NCI-H1436 (cell line): Measurements from ENCODE around the gene ASPHD1.
A peak's percentile ranks its signal among the peaks of the same experiment; 100 is the strongest.
"Not testable (repeated sequence)": the region's sequence is repeated elsewhere in the genome, so short reads cannot be mapped to it uniquely, and the experiment has no call there.

Experiments
- DNase-seq: peaks from one replicate; lab custom pipeline; 2025; lab: John Stamatoyannopoulos, UW

The ASPHD1 gene, protein sequence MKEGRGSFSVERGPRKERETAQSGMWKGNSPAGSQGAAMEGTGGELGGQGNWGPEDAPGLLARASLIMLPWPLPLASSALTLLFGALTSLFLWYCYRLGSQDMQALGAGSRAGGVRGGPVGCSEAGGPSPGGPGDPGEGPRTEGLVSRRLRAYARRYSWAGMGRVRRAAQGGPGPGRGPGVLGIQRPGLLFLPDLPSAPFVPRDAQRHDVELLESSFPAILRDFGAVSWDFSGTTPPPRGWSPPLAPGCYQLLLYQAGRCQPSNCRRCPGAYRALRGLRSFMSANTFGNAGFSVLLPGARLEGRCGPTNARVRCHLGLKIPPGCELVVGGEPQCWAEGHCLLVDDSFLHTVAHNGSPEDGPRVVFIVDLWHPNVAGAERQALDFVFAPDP

GRCh38 chr16:29900102-29900887 is at the start of gene ASPHD1:
ASPHD1 (plus strand) TSS chr16:29900488; CDS start chr16:29900972, 484 bp downstream.
- peak; percentile 62 for DNase-seq

DNA sequence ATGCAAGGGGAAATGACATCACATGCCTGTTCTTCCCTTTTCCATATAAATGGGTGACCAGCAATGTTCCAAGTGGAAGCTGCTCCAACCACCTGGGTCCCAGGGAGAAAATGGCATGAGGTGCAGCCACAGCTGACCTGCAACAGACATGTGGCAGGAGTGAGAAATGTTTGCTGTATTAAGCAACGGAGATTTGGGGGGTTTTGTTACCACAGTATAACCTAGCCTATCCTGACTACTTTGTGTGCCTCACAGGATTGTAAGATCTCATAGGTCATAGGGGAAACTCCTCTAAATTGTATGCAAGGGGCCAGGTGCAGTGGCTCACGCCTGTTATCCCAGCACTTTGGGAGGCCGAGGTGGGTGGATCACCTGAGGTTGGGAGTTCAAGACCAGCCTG is 49.3 kb upstream of the ASPHD1 start:
- DNase-seq = no peak

DNA sequence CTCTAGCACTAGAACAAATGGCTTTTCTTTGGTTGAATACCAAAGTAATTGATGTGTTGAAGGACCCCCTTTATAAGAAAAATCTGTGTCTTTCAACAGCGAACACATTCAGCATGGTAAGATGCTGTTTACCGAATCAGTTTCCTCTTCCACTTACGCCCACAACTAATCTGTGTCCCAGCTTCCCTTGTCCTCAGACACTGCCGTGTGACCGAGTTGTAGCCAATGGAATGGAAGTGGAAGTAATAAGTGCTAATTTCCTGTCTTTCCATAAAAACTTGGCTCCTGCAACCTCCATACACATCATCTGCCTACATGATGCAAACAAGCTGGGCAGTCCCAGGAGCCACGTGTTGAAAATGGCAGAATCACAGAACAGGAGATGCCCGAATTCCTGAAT is 47.6 kb upstream of the ASPHD1 start:
- no peak for DNase-seq

GRCh38 chr16:29854520-29855100 is 45.7 kb upstream of the ASPHD1 start:
- no peak for DNase-seq

GRCh38 chr16:29857133-29857760 is 43.0 kb upstream of the ASPHD1 start:
- DNase-seq = no peak

DNA sequence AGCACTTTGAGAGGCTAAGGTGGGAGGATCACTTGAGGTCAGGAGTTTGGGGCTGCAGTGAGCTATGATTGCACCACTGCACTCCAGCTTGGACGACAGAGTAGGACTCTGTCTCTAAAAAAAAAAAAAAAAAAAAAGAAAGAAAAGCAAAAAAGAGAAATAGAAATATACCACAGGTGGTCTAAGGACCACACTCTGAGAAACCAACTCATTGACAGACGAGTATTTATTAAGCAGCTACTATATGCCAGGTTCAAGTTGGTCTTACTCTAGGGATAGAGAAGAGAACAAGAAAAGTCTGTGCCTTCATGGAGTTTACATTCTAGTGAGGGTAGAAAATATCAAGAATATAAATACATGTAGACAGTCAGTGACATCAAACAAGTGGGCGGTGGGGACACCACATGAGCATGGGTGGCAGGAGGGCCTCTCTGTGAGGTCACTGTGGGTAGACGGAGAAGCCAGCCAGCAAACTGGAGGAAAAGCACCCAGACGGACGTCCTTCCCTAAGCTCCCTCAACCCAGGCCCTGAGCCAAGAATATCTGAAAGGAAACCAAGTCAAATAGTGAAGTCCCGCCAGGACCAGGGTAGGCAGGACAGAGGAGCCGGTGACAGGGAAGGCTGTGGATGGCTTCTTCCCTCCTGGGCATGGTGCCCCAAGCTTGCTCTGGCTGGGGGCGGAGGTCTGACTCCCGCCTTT is 42.0 kb upstream of the ASPHD1 start:
- no peak for DNase-seq

- no peak for DNase-seq
These were observed 41.3 kb upstream of the ASPHD1 start for GRCh38 chr16:29858974-29859373.

GRCh38 chr16:29860218-29860617 is 40.1 kb upstream of the ASPHD1 start:
- no peak for DNase-seq

DNA sequence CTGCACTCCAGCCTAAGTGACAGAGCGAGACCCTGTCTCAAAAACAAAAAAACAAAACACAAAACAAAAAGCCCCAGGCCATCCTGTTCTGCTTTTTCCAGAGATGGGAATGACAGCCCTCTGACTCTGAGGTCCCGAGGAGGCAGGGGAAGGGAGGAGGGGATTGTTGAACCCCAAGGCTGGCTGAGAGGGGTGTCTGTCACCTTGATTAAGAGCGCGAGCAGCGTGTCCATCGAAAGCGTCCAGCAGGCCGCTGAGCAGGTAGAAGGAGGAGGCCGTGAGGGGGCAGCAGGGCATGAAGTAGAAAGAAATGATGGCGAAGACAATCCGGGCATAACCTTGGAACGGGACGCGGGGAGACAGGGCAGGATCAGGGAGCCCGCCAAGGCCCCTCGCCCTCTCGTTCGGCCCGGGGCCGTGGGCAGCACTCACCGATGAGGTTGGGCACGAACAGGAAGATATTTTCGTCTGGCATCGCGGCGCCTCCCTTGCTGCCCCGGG is 37.9 kb upstream of the ASPHD1 start:
- DNase-seq = no peak

DNA sequence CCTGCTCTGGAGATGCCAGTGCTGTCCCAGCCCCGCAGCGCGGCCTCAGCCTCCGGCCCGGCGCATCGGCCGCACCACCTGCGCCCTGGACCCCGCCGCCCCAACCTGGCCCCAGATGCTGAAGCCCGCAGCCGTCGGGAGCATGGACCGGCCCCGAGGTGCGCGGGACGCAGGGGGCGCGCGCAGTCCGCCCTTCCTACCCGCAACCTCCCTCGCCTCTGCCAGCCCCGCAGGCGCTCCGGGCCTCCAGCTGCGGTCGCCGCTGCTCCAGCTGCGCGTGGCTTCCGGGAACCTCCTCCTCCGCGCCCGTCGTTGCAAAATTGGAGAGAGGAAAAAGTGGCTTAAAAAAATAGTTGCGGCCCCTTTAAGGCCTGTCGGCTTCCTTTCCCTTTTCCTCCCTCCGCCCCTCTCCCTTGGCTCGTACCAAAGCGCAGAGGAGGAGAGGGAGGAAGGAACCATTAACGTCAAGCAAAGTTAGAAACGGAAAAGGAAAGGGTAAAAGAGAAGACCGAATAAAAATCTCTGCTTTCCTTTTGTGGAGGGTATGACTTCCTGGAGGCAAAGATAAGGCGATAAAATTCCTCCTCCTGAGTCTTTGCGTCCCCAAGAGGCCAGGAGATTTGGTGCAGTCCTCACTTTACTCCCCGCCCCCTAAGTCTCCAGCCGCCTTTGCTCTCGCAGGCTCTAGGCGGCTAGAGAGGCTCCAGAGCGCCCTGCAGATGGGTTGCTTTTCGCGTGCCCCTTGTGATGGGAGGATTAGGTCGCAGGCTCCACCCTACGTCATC is 37.2 kb upstream of the ASPHD1 start, which contains the start of gene CDIPT:
CDIPT (minus strand) TSS at position 343 of the 785 bp plus-strand sequence. CDS start 369 bp downstream, outside the sequence.
- DNase-seq = peak; percentile 95

- DNase-seq = no peak
These were observed 36.7 kb upstream of the ASPHD1 start for GRCh38 chr16:29863669-29863984.

DNA sequence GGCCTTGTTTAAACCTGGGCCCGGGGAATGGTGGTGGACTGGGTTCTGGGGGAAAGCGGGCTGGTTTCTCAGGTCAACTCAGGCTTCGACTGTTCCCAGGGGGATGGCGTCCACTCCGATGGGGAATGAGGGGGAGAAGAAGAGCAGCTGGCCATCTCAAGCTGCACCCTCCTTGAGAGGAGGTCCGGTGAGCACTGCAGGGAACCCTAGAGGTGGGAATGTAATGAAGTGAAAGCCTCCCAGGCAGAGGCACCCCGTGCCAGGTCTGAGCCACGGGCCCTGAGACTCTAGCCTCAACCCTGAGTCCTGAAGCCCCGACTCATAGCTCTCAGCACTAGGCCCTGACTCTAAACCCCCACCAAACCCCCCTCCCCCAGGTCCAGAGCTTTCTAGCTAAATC is 36.1 kb upstream of the ASPHD1 start:
- no peak for DNase-seq

DNA sequence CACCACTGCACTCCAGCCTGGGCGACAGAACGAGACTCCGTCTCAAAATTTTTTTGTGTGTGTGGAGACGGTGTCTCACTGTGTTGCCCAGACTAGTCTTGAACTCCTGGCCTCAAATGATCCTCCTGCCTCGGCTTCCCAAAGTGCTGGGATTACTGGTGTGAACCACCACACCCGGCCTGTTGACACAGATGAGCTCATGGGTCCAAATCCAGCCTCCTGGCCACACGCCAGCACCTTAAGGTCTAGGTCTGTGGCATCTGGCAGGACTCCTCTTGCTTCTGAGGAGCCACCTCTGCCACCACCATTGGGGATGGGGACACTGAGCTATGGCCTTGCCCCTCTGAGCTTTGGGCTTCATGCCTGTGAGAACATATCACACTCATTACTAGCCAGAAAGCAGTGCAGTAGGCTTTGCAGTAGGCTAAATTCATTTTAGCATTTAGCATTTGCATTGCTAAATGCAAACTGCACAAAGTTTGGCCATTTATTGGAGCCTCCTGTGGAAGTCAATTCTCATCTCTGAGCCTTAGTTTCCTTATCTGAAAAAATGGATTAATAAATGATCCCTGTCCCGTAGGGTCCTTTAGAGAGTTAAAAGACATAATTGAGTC is 31.8 kb upstream of the ASPHD1 start:
- no peak for DNase-seq

DNA sequence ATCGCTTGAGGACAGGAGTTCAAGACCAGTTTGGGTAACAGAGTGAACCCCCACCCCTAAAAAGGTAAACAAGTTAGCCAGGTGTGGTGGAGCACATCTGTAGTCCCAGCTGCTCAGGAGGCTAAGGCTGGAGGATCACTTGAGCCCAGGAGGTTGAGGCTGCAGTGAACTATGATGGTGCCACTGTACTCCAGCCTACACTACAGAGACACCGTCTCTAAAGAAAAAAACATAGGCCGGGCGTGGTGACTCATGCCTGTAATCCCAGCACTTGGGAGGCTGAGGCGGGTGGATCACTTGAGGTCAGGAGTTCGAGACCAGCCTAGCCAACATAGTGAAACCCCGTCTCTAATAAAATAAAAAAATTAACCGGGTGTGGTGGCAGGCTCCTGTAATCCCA is 31.2 kb upstream of the ASPHD1 start:
- DNase-seq = not testable (repeated sequence)

DNA sequence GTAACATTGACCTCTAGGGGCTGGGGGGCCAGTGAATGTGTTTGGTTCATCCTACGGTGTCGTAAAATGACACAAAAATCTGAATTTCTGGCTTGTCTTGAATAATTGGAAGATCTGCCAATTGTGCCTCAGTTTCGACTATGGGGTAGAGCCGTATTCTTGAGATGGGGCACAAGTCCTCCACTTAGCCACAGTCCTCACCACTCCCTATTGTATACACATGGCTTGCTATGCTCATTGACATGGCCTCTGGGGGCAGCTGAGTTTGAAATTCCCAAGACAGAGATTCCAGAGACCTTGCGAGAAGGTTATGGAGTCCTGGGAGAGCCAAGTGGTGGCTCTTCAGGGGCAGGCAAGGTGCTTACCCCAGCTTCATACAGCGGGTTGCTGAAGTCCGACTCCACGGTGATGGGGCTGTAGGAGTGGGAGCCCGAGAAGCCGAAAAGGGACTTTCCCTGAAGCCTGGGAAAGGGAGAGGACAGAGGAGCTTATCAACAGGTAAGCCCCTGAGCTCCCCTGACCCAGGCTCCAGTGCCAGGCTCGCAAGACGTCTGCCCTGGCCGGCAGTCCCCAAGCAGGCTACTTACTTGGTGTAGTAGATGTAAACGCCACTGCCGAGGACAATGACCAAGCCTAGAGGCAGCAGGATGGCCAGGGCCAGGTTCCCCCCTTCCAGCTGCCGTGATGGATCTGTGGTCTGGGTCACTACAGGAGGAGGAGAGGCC is 28.3 kb upstream of the ASPHD1 start:
- DNase-seq = no peak

DNA sequence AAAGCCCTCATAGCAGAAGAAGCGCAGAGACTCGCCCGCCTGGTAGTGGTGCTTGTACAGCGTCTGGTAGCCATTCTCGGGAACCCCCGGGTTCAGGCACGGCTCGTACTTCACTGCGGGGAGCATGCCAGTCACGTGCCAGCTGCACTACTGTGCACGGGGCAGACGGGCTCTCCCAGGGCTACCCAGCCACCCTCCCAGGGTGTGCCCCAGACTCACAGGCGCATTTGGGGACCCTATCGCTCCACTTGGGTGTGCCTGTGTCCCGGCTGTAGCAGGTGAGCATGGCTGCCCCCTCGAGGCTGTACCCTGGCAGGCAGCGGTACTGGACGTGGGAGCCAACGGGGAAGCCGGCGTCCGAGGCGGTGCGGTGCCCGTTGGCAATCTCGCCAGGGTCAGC is 27.0 kb upstream of the ASPHD1 start:
- DNase-seq = no peak

DNA sequence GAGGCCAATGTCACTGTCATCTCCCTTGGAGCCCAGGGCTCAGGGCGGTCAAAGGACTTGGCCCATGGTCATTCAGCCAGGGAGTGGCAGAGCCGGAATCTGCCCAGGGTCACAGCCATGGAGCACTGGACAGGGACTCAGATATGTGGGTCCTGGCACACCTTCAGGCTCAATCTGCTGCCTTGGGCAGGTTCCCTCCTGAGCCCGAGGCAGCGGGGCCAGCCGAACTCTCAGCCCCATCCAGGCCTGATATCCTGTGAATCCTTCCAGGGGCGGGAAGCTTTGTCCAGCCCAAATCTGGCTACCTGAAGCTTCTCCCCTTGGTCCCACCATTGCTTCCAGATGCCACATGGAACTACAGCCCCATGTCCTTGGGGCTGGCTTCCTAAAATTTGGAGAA is 25.1 kb upstream of the ASPHD1 start:
- no peak for DNase-seq

GRCh38 chr16:29876217-29876593 is 24.1 kb upstream of the ASPHD1 start:
- no peak for DNase-seq

GRCh38 chr16:29876594-29877249 is 23.6 kb upstream of the ASPHD1 start:
- DNase-seq = no peak
